Naive B cell (primary cell): ENCODE results near the gene ZFP69B. TPM values are rescaled to one million over a fixed set of nuclear protein-coding genes. Genes with fewer than 3 reads are reported as not detected.
"Not testable (repeated sequence)": the region's sequence is repeated elsewhere in the genome, so short reads cannot be mapped to it uniquely, and the experiment has no call there.

Experiments used
- ATAC-seq, 2 donors: fragments of 150-1000 bp; cut with Tn5 transposase; 2 replicates each; pipeline ENCODE4 v1.10.0; 2021; ENCODE audit warnings: low read depth in 2 of 2, mild to moderate bottlenecking in 2 of 2, moderate library complexity in 2 of 2
- DNase-seq: peaks from one replicate; pipeline ENCODE4 v3.0.0; 2022
- H3K27ac Mint-ChIP-seq, 6 donors: one replicate each; pipeline ENCODE4 v1.8.0; 2020 to 2022; ENCODE audit warnings: mild to moderate bottlenecking in 6 of 6, mixed read lengths in 6 of 6, moderate library complexity in 5 of 6, inconsistent platforms in 2 of 6
- H3K27me3 Mint-ChIP-seq, 3 donors: one replicate each; pipeline ENCODE4 v1.8.0; 2021 to 2022; ENCODE audit warnings: mixed read lengths in 3 of 3, mild to moderate bottlenecking in 1 of 3
- H3K36me3 Mint-ChIP-seq, 2 donors: one replicate each; pipeline ENCODE4 v1.8.0; 2020 to 2022; ENCODE audit warnings: mixed read lengths in 2 of 2, inconsistent platforms in 1 of 2, mild to moderate bottlenecking in 1 of 2
- H3K4me1 Mint-ChIP-seq, 3 donors: one replicate each; pipeline ENCODE4 v1.8.0; 2020 to 2022; ENCODE audit warnings: mixed read lengths in 3 of 3, inconsistent platforms in 1 of 3, mild to moderate bottlenecking in 1 of 3, moderate library complexity in 1 of 3
- H3K4me3 Mint-ChIP-seq, 8 donors: one replicate each; pipeline ENCODE4 v1.8.0; 2020 to 2022; ENCODE audit warnings: mild to moderate bottlenecking in 8 of 8, mixed read lengths in 8 of 8, moderate library complexity in 8 of 8, inconsistent platforms in 2 of 8
- H3K9me3 Mint-ChIP-seq, 7 donors: one replicate each; pipeline ENCODE4 v1.8.0; 2020 to 2022; ENCODE audit warnings: mixed read lengths in 7 of 7, mild to moderate bottlenecking in 5 of 7, inconsistent platforms in 2 of 7, moderate library complexity in 1 of 7
- polyA plus RNA-seq, 6 donors: library from polyadenylated mRNA; unstranded; fragments of 300-500 nt; fragmentation: Illumina TruSeq; gene quantifications; one replicate each; pipeline ENCODE4 v1.2.3, GENCODE V29; 2021; ENCODE audit warnings: low read depth in 6 of 6

The ZFP69B gene
- polyA plus RNA-seq, 6 donors from 2014 or later = 1.1 to 3.2 (median 2.0) TPM; not detected in 1

- H3K27ac Mint-ChIP-seq = peak overlapping the region in 4 of 6 donors; percentile 58 to 90 (median 67)
- peaks cover 14 to 30% (median 18%) of the 10 kb centered on the region in 3 donors for H3K4me1 Mint-ChIP-seq
- peaks cover 8 to 50% (median 36%) of the 10 kb centered on the region in 7 donors for H3K9me3 Mint-ChIP-seq
- ATAC-seq = peak in 1 of 2 donors; percentile 14
- H3K27me3 Mint-ChIP-seq = no peaks in the 10 kb centered on the region
- peaks cover 28 to 31% of the 10 kb centered on the region in 2 donors for H3K36me3 Mint-ChIP-seq
- DNase-seq = peak; percentile 18
- H3K4me3 Mint-ChIP-seq = peak overlapping the region; percentile 80 to 96 (median 92)
Observed at GRCh38 chr1:40450495-40451237, 390 bp downstream of the ZFP69B start.

GRCh38 chr1:40451238-40451585 lies 936 bp downstream of the ZFP69B start:
- H3K27me3 Mint-ChIP-seq = no peaks in the 10 kb centered on the region
- ATAC-seq (no peak), DNase-seq (no peak)
- peak overlapping the region; percentile 80 to 96 (median 92) for H3K4me3 Mint-ChIP-seq
- H3K36me3 Mint-ChIP-seq = peaks cover 27 to 30% of the 10 kb centered on the region in 2 donors
- peaks cover 6 to 51% (median 37%) of the 10 kb centered on the region in 7 donors for H3K9me3 Mint-ChIP-seq
- H3K27ac Mint-ChIP-seq = peak overlapping the region in 3 of 6 donors; percentile 50 to 69 (median 65)
- peaks cover 14 to 30% (median 18%) of the 10 kb centered on the region in 3 donors for H3K4me1 Mint-ChIP-seq

- H3K9me3 Mint-ChIP-seq = peaks cover 15 to 88% (median 73%) of the 10 kb centered on the region in 7 donors
- H3K4me3 Mint-ChIP-seq = peak overlapping the region in 1 of 8 donors; percentile 51
- peaks cover 14 to 20% (median 18%) of the 10 kb centered on the region in 3 donors for H3K4me1 Mint-ChIP-seq
- H3K27me3 Mint-ChIP-seq = no peaks in the 10 kb centered on the region
- H3K36me3 Mint-ChIP-seq = peaks cover 62 to 64% of the 10 kb centered on the region in 2 donors
- DNase-seq (no peak), ATAC-seq (no peak)
- no peak overlapping the region for H3K27ac Mint-ChIP-seq
Observed at GRCh38 chr1:40454873-40455272, 4.6 kb downstream of the ZFP69B start.

GRCh38 chr1:40462956-40463590 lies 12.8 kb downstream of the ZFP69B start:
- peak overlapping the region in 1 of 6 donors; percentile 20 for H3K27ac Mint-ChIP-seq
- H3K27me3 Mint-ChIP-seq = no peaks in the 10 kb centered on the region
- DNase-seq (no peak), ATAC-seq (no peak)
- no peaks in the 10 kb centered on the region for H3K4me1 Mint-ChIP-seq
- H3K36me3 Mint-ChIP-seq = peaks cover 55 to 71% of the 10 kb centered on the region in 2 donors
- H3K9me3 Mint-ChIP-seq = peaks cover 39 to 96% (median 85%) of the 10 kb centered on the region in 7 donors
- no peak overlapping the region for H3K4me3 Mint-ChIP-seq

- no peak overlapping the region for H3K4me3 Mint-ChIP-seq
- no peaks in the 10 kb centered on the region for H3K27me3 Mint-ChIP-seq
- H3K36me3 Mint-ChIP-seq = peaks cover 43 to 67% of the 10 kb centered on the region in 2 donors
- no peak for DNase-seq
- no peak for ATAC-seq
- no peak overlapping the region for H3K27ac Mint-ChIP-seq
- H3K9me3 Mint-ChIP-seq = peaks cover 39 to 100% (median 87%) of the 10 kb centered on the region in 7 donors
- no peaks in the 10 kb centered on the region for H3K4me1 Mint-ChIP-seq
Observed at GRCh38 chr1:40469327-40469726, 19.1 kb downstream of the ZFP69B start.

- Mint-ChIP-seq H3K4me3 (peak overlapping the region in 1 of 8 donors; percentile 44), H3K27ac (no peak overlapping the region), H3K9me3 (peaks cover 15 to 66% (median 45%) of the 10 kb centered on the region in 7 donors), H3K27me3 (no peaks in the 10 kb centered on the region), H3K36me3 (peaks cover 14 to 27% of the 10 kb centered on the region in 2 donors), H3K4me1 (peaks cover 9 to 25% (median 19%) of the 10 kb centered on the region in 3 donors)
- ATAC-seq (no peak), DNase-seq (no peak)
Observed at GRCh38 chr1:40475268-40475667, 25.0 kb downstream of the ZFP69B start.

- DNase-seq (peak; percentile 69), ATAC-seq (peak; percentile 96)
- Mint-ChIP-seq H3K27me3 (no peaks in the 10 kb centered on the region), H3K4me3 (peak within 1 kb of the TSS; percentile 85 to 96 (median 92)), H3K27ac (peak within 1 kb of the TSS; percentile 65 to 93 (median 81)), H3K36me3 (peaks cover 23 to 30% of the 10 kb centered on the region in 2 donors), H3K4me1 (peaks cover 9 to 27% (median 19%) of the 10 kb centered on the region in 3 donors), H3K9me3 (peaks cover 10 to 47% (median 31%) of the 10 kb centered on the region in 7 donors)
Observed at GRCh38 chr1:40476924-40477677, 26.8 kb downstream of the ZFP69B start, which contains the start of gene ZFP69. ZFP69 (plus strand) TSS chr1:40477290; CDS start chr1:40479362, 2,072 bp downstream.

- H3K4me1 Mint-ChIP-seq = peaks cover 9 to 27% (median 19%) of the 10 kb centered on the region in 3 donors
- ATAC-seq (peak; percentile 11 to 20), DNase-seq (no peak)
- peaks cover 7 to 42% (median 26%) of the 10 kb centered on the region in 7 donors for H3K9me3 Mint-ChIP-seq
- H3K36me3 Mint-ChIP-seq = peaks cover 25 to 31% of the 10 kb centered on the region in 2 donors
- H3K4me3 Mint-ChIP-seq = peak overlapping the region; percentile 82 to 94 (median 88)
- no peaks in the 10 kb centered on the region for H3K27me3 Mint-ChIP-seq
- peak overlapping the region in 5 of 6 donors; percentile 21 to 93 (median 76) for H3K27ac Mint-ChIP-seq
Observed at GRCh38 chr1:40477678-40478053, 27.4 kb downstream of the ZFP69B start.

GRCh38 chr1:40478276-40478675 lies 28.0 kb downstream of the ZFP69B start:
- no peak for ATAC-seq
- H3K4me3 Mint-ChIP-seq = peak overlapping the region; percentile 82 to 94 (median 88)
- H3K27me3 Mint-ChIP-seq = no peaks in the 10 kb centered on the region
- H3K4me1 Mint-ChIP-seq = peaks cover 9 to 27% (median 19%) of the 10 kb centered on the region in 3 donors
- no peak for DNase-seq
- peak overlapping the region in 2 of 6 donors; percentile 67 to 69 for H3K27ac Mint-ChIP-seq
- peaks cover 3 to 35% (median 22%) of the 10 kb centered on the region in 7 donors for H3K9me3 Mint-ChIP-seq
- peaks cover 24 to 29% of the 10 kb centered on the region in 2 donors for H3K36me3 Mint-ChIP-seq

GRCh38 chr1:40479156-40479555 lies 28.9 kb downstream of the ZFP69B start:
- H3K9me3 Mint-ChIP-seq = peaks cover 3 to 27% (median 17%) of the 10 kb centered on the region in 7 donors

GRCh38 chr1:40495315-40495903 lies 45.1 kb downstream of the ZFP69B start:
- H3K9me3 Mint-ChIP-seq = peaks cover 12 to 78% (median 63%) of the 10 kb centered on the region in 7 donors
- DNase-seq (no peak), ATAC-seq (no peak)
- H3K27me3 Mint-ChIP-seq = no peaks in the 10 kb centered on the region
- peaks cover 0 to 4% (median 0%) of the 10 kb centered on the region in 3 donors for H3K4me1 Mint-ChIP-seq
- H3K27ac Mint-ChIP-seq = no peak overlapping the region
- H3K36me3 Mint-ChIP-seq = peaks cover 60 to 69% of the 10 kb centered on the region in 2 donors
- H3K4me3 Mint-ChIP-seq = no peak overlapping the region

More at GRCh38 chr1:40479156-40479555, 28.9 kb downstream of the ZFP69B start:
- Mint-ChIP-seq H3K27me3 (no peaks in the 10 kb centered on the region), H3K27ac (peak overlapping the region in 1 of 6 donors; percentile 53), H3K36me3 (peaks cover 24 to 27% of the 10 kb centered on the region in 2 donors), H3K4me3 (peak overlapping the region in 3 of 8 donors; percentile 5 to 86 (median 24)), H3K4me1 (peaks cover 9 to 27% (median 19%) of the 10 kb centered on the region in 3 donors)
- no peak for ATAC-seq
- DNase-seq = no peak

- not testable (repeated sequence) for H3K4me3 Mint-ChIP-seq, H3K27ac Mint-ChIP-seq, H3K4me1 Mint-ChIP-seq, ATAC-seq, H3K27me3 Mint-ChIP-seq, DNase-seq
- peaks cover 35 to 39% of the 10 kb centered on the region in 2 donors for H3K36me3 Mint-ChIP-seq
- peaks cover 19 to 62% (median 50%) of the 10 kb centered on the region in 7 donors for H3K9me3 Mint-ChIP-seq
Observed at GRCh38 chr1:40502651-40503050, 52.4 kb downstream of the ZFP69B start.
